ENCODE measurements around the gene LDLR.

The LDLR gene

DNA sequence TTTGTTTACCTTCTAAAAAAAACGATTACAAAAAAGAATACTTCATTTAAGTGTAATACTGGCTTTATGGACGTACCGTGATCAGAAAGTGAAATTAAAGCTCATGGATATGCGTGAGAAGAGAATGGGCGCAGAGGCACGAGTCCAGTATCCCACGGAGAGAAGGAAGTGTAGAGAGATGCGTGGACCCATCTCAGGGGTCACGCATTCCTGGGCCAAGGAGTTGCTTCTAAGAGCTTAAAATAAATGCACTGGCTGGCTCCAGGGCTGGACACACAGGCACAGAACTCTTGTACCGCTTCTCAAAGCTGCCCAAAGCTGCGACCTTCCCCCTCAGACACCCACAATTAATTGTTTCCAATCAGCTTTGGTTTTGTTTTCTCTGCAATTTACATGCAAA lies 75.0 kb downstream of the LDLR start:
- no CpG with 5 or more reads among the region's 11 CpGs for WGBS (ENCODE audit: extremely low coverage, insufficient coverage, insufficient read length)

DNA sequence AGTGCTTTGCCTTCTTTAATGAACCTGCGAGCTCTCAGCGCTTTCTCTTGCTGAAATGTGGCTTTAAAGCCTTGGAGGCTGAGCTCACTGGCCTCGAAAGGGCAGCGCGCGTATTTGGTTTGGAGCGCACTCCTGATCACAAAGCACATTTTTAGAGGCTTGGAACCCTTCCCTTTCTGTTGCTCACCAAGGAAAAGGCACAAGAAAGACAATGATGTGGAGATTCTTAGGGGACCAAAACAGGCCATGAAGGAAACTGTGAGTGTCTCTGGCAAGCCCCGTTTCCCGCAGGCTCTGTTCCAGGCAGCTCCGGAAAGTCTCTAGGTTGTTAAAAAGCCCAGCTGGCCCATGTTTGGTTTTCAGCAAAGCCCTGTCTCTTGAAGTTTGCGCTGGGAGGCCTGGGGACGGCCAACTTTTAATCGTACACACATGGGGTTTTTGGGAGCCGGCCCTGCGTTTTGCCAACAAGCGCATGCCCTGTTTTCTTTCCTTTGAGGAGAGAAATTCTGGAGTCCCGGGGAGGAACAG lies 75.7 kb downstream of the LDLR start:
- no peak overlapping the region for H4K91ac ChIP-seq (ENCODE audit: low read depth, low read length)
- no peak for DNase-seq
- no peak overlapping the region for H2BK5ac ChIP-seq (ENCODE audit: low read depth, low read length, poor library complexity)
- no peak overlapping the region for H2BK120ac ChIP-seq (ENCODE audit: insufficient read depth, low read length, poor library complexity)
- H3K27ac ChIP-seq (ENCODE audit: low read depth, low read length), result no peak overlapping the region
- no peak overlapping the region for H3K4ac ChIP-seq (ENCODE audit: low read depth, low read length)
- no peak overlapping the region for H4K8ac ChIP-seq (ENCODE audit: low read depth, low read length)
- H2AK5ac ChIP-seq (ENCODE audit: low read length), result no peak overlapping the region
- H3K14ac ChIP-seq (ENCODE audit: low read length), result no peak overlapping the region
- H3K9ac ChIP-seq (ENCODE audit: low read length), result no peak overlapping the region
- no CpG with 5 or more reads among the region's 17 CpGs for WGBS (ENCODE audit: extremely low coverage, insufficient coverage, insufficient read length)
- no peaks in the 10 kb centered on the region for H3K4me1 ChIP-seq (ENCODE audit: control insufficient read depth in 1 of 2, insufficient read depth in 2 of 2, low read length in 2 of 2)
- no peak overlapping the region for H2AFZ ChIP-seq (ENCODE audit: insufficient read depth, low read length, poor library complexity)
- no peaks in the 10 kb centered on the region for H3K79me2 ChIP-seq (ENCODE audit: control insufficient read depth, insufficient read depth, low read length, poor library complexity)
- no peak overlapping the region for H3K4me2 ChIP-seq (ENCODE audit: low read length)
- no peak overlapping the region for H3K4me3 ChIP-seq (ENCODE audit: low read depth, low read length)
- no peaks in the 10 kb centered on the region for H3K79me1 ChIP-seq (ENCODE audit: low read length)
- H3K27me3 ChIP-seq (ENCODE audit: insufficient read depth, low read length), result no peaks in the 10 kb centered on the region
- H3K23ac ChIP-seq (ENCODE audit: low read length), result no peak overlapping the region
- H3K18ac ChIP-seq (ENCODE audit: low read length), result no peak overlapping the region
- no peak overlapping the region for H4K12ac ChIP-seq (ENCODE audit: low read depth, low read length)
- no peak overlapping the region for H2BK12ac ChIP-seq (ENCODE audit: low read length)
- peaks cover 17 to 27% of the 10 kb centered on the region in 2 experiments for H3K36me3 ChIP-seq (ENCODE audit: control insufficient read depth in 1 of 2, insufficient read depth in 2 of 2, low read length in 2 of 2)
- peaks cover 2% of the 10 kb centered on the region for H3K9me3 ChIP-seq (ENCODE audit: insufficient read depth, low read depth, low read length)

More for the DNA sequence above, 75.0 kb downstream of the LDLR start:
- Histone ChIP-seq H3K79me2 (ENCODE audit: control insufficient read depth, insufficient read depth, low read length, poor library complexity) (no peaks in the 10 kb centered on the region), H3K27me3 (ENCODE audit: insufficient read depth, low read length) (no peaks in the 10 kb centered on the region), H3K4me2 (ENCODE audit: low read length) (no peak overlapping the region), H3K79me1 (ENCODE audit: low read length) (no peaks in the 10 kb centered on the region), H3K9ac (ENCODE audit: low read length) (no peak overlapping the region), H3K14ac (ENCODE audit: low read length) (no peak overlapping the region), H4K91ac (ENCODE audit: low read depth, low read length) (no peak overlapping the region), H3K18ac (ENCODE audit: low read length) (no peak overlapping the region), H2BK120ac (ENCODE audit: insufficient read depth, low read length, poor library complexity) (no peak overlapping the region), H3K36me3 (ENCODE audit: control insufficient read depth in 1 of 2, insufficient read depth in 2 of 2, low read length in 2 of 2) (peaks cover 13 to 23% of the 10 kb centered on the region in 2 experiments), H4K12ac (ENCODE audit: low read depth, low read length) (no peak overlapping the region), H4K8ac (ENCODE audit: low read depth, low read length) (no peak overlapping the region), H3K4me1 (ENCODE audit: control insufficient read depth in 1 of 2, insufficient read depth in 2 of 2, low read length in 2 of 2) (no peaks in the 10 kb centered on the region), H3K23ac (ENCODE audit: low read length) (no peak overlapping the region), H2AFZ (ENCODE audit: insufficient read depth, low read length, poor library complexity) (no peak overlapping the region), H3K27ac (ENCODE audit: low read depth, low read length) (no peak overlapping the region), H3K4ac (ENCODE audit: low read depth, low read length) (no peak overlapping the region), H2BK5ac (ENCODE audit: low read depth, low read length, poor library complexity) (no peak overlapping the region), H2BK12ac (ENCODE audit: low read length) (no peak overlapping the region), H3K9me3 (ENCODE audit: insufficient read depth, low read depth, low read length) (peaks cover 2% of the 10 kb centered on the region), H3K4me3 (ENCODE audit: low read depth, low read length) (no peak overlapping the region), H2AK5ac (ENCODE audit: low read length) (no peak overlapping the region)
- no peak for DNase-seq

- H2BK120ac ChIP-seq (ENCODE audit: insufficient read depth, low read length, poor library complexity), result no peak overlapping the region
- H3K4me2 ChIP-seq (ENCODE audit: low read length), result no peak overlapping the region
- H3K36me3 ChIP-seq (ENCODE audit: control insufficient read depth in 1 of 2, insufficient read depth in 2 of 2, low read length in 2 of 2), result peaks cover 23 to 31% of the 10 kb centered on the region in 2 experiments
- no peak overlapping the region for H2BK12ac ChIP-seq (ENCODE audit: low read length)
- no peak overlapping the region for H3K18ac ChIP-seq (ENCODE audit: low read length)
- DNase-seq, result no peak
- H3K27me3 ChIP-seq (ENCODE audit: insufficient read depth, low read length), result no peaks in the 10 kb centered on the region
- H3K4ac ChIP-seq (ENCODE audit: low read depth, low read length), result no peak overlapping the region
- H3K9ac ChIP-seq (ENCODE audit: low read length), result no peak overlapping the region
- H2AK5ac ChIP-seq (ENCODE audit: low read length), result no peak overlapping the region
- no peak overlapping the region for H3K23ac ChIP-seq (ENCODE audit: low read length)
- no peak overlapping the region for H4K12ac ChIP-seq (ENCODE audit: low read depth, low read length)
- H3K9me3 ChIP-seq (ENCODE audit: insufficient read depth, low read depth, low read length), result peaks cover 2% of the 10 kb centered on the region
- no peaks in the 10 kb centered on the region for H3K79me1 ChIP-seq (ENCODE audit: low read length)
- no peak overlapping the region for H4K91ac ChIP-seq (ENCODE audit: low read depth, low read length)
- H3K4me3 ChIP-seq (ENCODE audit: low read depth, low read length), result no peak overlapping the region
- no peak overlapping the region for H2BK5ac ChIP-seq (ENCODE audit: low read depth, low read length, poor library complexity)
- H2AFZ ChIP-seq (ENCODE audit: insufficient read depth, low read length, poor library complexity), result no peak overlapping the region
- WGBS (ENCODE audit: extremely low coverage, insufficient coverage, insufficient read length), result no CpG with 5 or more reads among the region's 13 CpGs
- H3K4me1 ChIP-seq (ENCODE audit: control insufficient read depth in 1 of 2, insufficient read depth in 2 of 2, low read length in 2 of 2), result no peaks in the 10 kb centered on the region
- no peak overlapping the region for H3K14ac ChIP-seq (ENCODE audit: low read length)
- no peaks in the 10 kb centered on the region for H3K79me2 ChIP-seq (ENCODE audit: control insufficient read depth, insufficient read depth, low read length, poor library complexity)
- H3K27ac ChIP-seq (ENCODE audit: low read depth, low read length), result no peak overlapping the region
- no peak overlapping the region for H4K8ac ChIP-seq (ENCODE audit: low read depth, low read length)
Observed at GRCh38 chr19:11165486-11166030, 76.3 kb downstream of the LDLR start.

DNA sequence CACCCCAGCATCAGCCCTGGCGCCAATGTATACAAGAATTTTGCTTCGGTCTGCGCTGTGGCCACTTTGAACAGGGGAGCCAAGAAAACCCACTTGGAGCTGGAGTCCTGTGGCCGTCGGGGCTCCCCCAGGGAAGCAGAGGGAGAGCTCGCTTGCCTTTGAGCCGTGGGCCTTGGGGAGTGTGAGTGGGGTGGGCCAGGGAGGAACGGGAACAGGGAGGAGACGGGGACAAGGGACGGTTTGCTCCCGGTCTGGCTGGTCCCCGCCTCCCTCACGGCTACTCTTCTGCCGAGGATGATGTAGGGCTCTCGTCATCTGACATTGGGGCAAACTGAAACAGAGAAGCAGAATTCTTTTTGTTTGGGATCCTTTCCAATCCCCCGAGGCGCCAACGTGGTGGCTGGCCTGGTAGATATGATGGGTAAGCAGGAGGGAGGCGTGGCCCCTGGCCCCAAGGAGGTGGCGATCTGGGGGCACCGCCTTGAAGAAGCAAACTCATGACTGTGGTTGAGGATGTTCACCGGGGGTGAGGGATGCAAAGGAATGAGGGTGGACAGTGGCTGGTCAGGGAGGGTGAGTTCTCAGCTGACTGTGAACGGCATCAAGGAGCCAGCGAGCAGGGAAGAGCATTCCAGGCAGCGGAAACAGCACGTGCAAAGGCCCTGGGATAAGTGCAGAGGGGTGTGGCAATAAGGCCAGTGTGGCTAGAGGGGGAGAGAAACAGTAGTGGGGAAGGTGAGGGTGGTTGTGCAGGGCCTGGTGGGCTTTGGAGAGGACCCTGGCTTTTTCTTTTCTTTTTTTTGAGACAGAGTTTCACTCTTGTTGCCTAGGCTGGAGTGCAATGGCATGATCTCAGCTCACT lies 77.2 kb downstream of the LDLR start:
- no peak overlapping the region for H2BK120ac ChIP-seq (ENCODE audit: insufficient read depth, low read length, poor library complexity)
- no peak overlapping the region for H2BK5ac ChIP-seq (ENCODE audit: low read depth, low read length, poor library complexity)
- H3K4me2 ChIP-seq (ENCODE audit: low read length), result no peak overlapping the region
- no peak overlapping the region for H4K8ac ChIP-seq (ENCODE audit: low read depth, low read length)
- H3K9me3 ChIP-seq (ENCODE audit: insufficient read depth, low read depth, low read length), result peaks cover 2% of the 10 kb centered on the region
- H4K12ac ChIP-seq (ENCODE audit: low read depth, low read length), result no peak overlapping the region
- H2AK5ac ChIP-seq (ENCODE audit: low read length), result no peak overlapping the region
- no peaks in the 10 kb centered on the region for H3K4me1 ChIP-seq (ENCODE audit: control insufficient read depth in 1 of 2, insufficient read depth in 2 of 2, low read length in 2 of 2)
- H3K18ac ChIP-seq (ENCODE audit: low read length), result no peak overlapping the region
- H2AFZ ChIP-seq (ENCODE audit: insufficient read depth, low read length, poor library complexity), result no peak overlapping the region
- H2BK12ac ChIP-seq (ENCODE audit: low read length), result no peak overlapping the region
- H3K23ac ChIP-seq (ENCODE audit: low read length), result no peak overlapping the region
- no CpG with 5 or more reads among the region's 26 CpGs for WGBS (ENCODE audit: extremely low coverage, insufficient coverage, insufficient read length)
- H3K36me3 ChIP-seq (ENCODE audit: control insufficient read depth in 1 of 2, insufficient read depth in 2 of 2, low read length in 2 of 2), result peaks cover 23 to 34% of the 10 kb centered on the region in 2 experiments
- H3K79me2 ChIP-seq (ENCODE audit: control insufficient read depth, insufficient read depth, low read length, poor library complexity), result no peaks in the 10 kb centered on the region
- no peak overlapping the region for H3K9ac ChIP-seq (ENCODE audit: low read length)
- DNase-seq, result no peak
- no peak overlapping the region for H3K14ac ChIP-seq (ENCODE audit: low read length)
- no peak overlapping the region for H3K4me3 ChIP-seq (ENCODE audit: low read depth, low read length)
- no peaks in the 10 kb centered on the region for H3K27me3 ChIP-seq (ENCODE audit: insufficient read depth, low read length)
- no peak overlapping the region for H3K27ac ChIP-seq (ENCODE audit: low read depth, low read length)
- no peak overlapping the region for H4K91ac ChIP-seq (ENCODE audit: low read depth, low read length)
- H3K79me1 ChIP-seq (ENCODE audit: low read length), result no peaks in the 10 kb centered on the region
- no peak overlapping the region for H3K4ac ChIP-seq (ENCODE audit: low read depth, low read length)

All from trophoblast cell (in vitro differentiated cells and primary cell).